Neural progenitor cell (in vitro differentiated cells): ENCODE results near the gene RXRA. TPM values are rescaled to one million over a fixed set of nuclear protein-coding genes. Genes with fewer than 3 reads are reported as not detected.

ENCODE experiments used
- DNase-seq: peaks from one replicate; pipeline ENCODE4 v3.0.0-alpha.2; 2016; ENCODE audit warnings: low spot score
- H2AFZ ChIP-seq: fragments of 200-600 bp; sonication (generic); replicated peaks from 2 replicates; pipeline ENCODE4 v1.6.1; 2016; ENCODE audit warnings: antibody characterized with exemption
- H3F3A ChIP-seq: fragments of 200-600 bp; sonication (generic); 2 replicates; pipeline ENCODE4 v1.6.1; 2016; ENCODE audit warnings: antibody characterized with exemption, low read depth
- H3K27ac ChIP-seq: fragments of 200-600 bp; sonication (generic); 2 replicates; pipeline ENCODE4 v1.5.1; 2016; ENCODE audit warnings: mild to moderate bottlenecking
- H3K27me3 ChIP-seq: fragments of 200-600 bp; sonication (generic); 2 replicates; pipeline ENCODE4 v1.6.1; 2016; ENCODE audit warnings: mild to moderate bottlenecking, moderate library complexity
- H3K36me3 ChIP-seq: fragments of 200-600 bp; sonication (generic); 2 replicates; pipeline ENCODE4 v1.5.1; 2016
- H3K4me1 ChIP-seq: fragments of 200-600 bp; sonication (generic); 2 replicates; pipeline ENCODE4 v1.6.1; 2016; ENCODE audit warnings: mixed run types
- H3K4me2 ChIP-seq: fragments of 200-600 bp; sonication (generic); 2 replicates; pipeline ENCODE4 v1.6.1; 2016
- H3K4me3 ChIP-seq: fragments of 200-600 bp; sonication (generic); 2 replicates; pipeline ENCODE4 v1.5.1; 2016
- H3K79me2 ChIP-seq: fragments of 200-600 bp; sonication (generic); 2 replicates; pipeline ENCODE4 v1.6.1; 2016; ENCODE audit warnings: low read depth
- H3K9ac ChIP-seq: fragments of 200-600 bp; sonication (generic); 2 replicates; pipeline ENCODE4 v1.6.1; 2016
- H3K9me3 ChIP-seq: fragments of 200-600 bp; sonication (generic); 2 replicates; pipeline ENCODE4 v1.5.1; 2016; ENCODE audit warnings: low read depth
- H4K20me1 ChIP-seq: fragments of 200-600 bp; sonication (generic); 2 replicates; pipeline ENCODE4 v1.6.1; 2016; ENCODE audit warnings: low read depth
- H3K27ac Mint-ChIP-seq: 3 replicates; pipeline ENCODE4 v1.8.0; 2021; ENCODE audit warnings: mixed read lengths
- H3K27me3 Mint-ChIP-seq: 2 replicates; pipeline ENCODE4 v1.8.0; 2022; ENCODE audit warnings: low read depth, mild to moderate bottlenecking, inconsistent platforms, moderate library complexity, mixed read lengths; ENCODE audit not compliant: insufficient read depth
- H3K36me3 Mint-ChIP-seq: 3 replicates; pipeline ENCODE4 v1.8.0; 2021; ENCODE audit warnings: mixed read lengths
- H3K4me1 Mint-ChIP-seq: 3 replicates; pipeline ENCODE4 v1.8.0; 2021; ENCODE audit warnings: mixed read lengths
- H3K4me3 Mint-ChIP-seq: 3 replicates; pipeline ENCODE4 v1.8.0; 2021; ENCODE audit warnings: mild to moderate bottlenecking, moderate library complexity, mixed read lengths
- H3K9me3 Mint-ChIP-seq: 3 replicates; pipeline ENCODE4 v1.8.0; 2020; ENCODE audit warnings: mixed read lengths
- EZH2 ChIP-seq: fragments of 200-600 bp; sonication (generic); IDR thresholded peaks from 2 replicates; pipeline ENCODE4 v1.6.1; 2017; ENCODE audit warnings: antibody characterized with exemption, mild to moderate bottlenecking, moderate library complexity
- EZH2phosphoT487 ChIP-seq: fragments of 200-600 bp; sonication (generic); IDR thresholded peaks from 2 replicates; pipeline ENCODE4 v1.6.1; 2017; ENCODE audit warnings: antibody characterized with exemption
- total RNA-seq: library from RNA; depleted of rRNA; stranded (reverse); fragments of >200 nt; gene quantifications from 2 replicates; pipeline ENCODE4 v1.2.3, GENCODE V29; 2015; ENCODE audit warnings: low replicate concordance
- TF ChIP-seq, protein P1 (sequence below): fragments of 200-600 bp; sonication (generic); IDR thresholded peaks from 2 replicates; pipeline ENCODE4 v1.5.1; 2017; ENCODE audit warnings: antibody characterized with exemption, mild to moderate bottlenecking

RXRA gene
- total RNA-seq, 1 donor from 2014 or later, result 11.6 TPM

DNA sequence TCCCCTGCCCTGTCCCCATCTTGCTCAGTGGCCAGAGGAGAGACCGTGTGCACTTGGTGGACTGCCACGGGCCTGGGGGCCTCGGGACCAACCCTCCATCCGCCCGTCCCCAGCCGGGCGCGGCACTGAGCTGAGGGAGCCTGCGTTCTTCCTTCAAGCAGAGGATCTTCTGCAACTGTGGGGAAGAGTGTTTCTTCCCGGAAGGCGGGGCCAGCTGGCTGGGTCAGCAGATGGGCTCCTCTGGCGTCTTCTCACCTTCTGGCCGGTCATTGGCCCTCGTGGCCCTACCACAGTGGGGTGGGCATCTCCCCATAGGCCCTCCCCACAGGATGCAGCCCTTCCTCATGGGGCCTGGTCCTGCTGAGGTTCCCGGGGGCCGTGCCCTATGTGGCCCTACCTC is 17.4 kb downstream of the RXRA start:
- Histone ChIP-seq H4K20me1 (peaks cover 100% of the 10 kb centered on the region), H3K4me3 (no peak overlapping the region), H3K79me2 (peaks cover 99% of the 10 kb centered on the region), H3K36me3 (no peaks in the 10 kb centered on the region), H3K27ac (no peak overlapping the region), H3K9me3 (no peaks in the 10 kb centered on the region), H3K4me1 (peaks cover 11% of the 10 kb centered on the region), H2AFZ (no peak overlapping the region), H3K4me2 (no peak overlapping the region), H3K27me3 (no peaks in the 10 kb centered on the region), H3K9ac (no peak overlapping the region), H3F3A (no peaks in the 10 kb centered on the region)
- H3K9me3 Mint-ChIP-seq, result no peaks in the 10 kb centered on the region
- TF ChIP-seq EZH2phosphoT487 (no peak), EZH2 (no peak)
- TF ChIP-seq, protein P1, sequence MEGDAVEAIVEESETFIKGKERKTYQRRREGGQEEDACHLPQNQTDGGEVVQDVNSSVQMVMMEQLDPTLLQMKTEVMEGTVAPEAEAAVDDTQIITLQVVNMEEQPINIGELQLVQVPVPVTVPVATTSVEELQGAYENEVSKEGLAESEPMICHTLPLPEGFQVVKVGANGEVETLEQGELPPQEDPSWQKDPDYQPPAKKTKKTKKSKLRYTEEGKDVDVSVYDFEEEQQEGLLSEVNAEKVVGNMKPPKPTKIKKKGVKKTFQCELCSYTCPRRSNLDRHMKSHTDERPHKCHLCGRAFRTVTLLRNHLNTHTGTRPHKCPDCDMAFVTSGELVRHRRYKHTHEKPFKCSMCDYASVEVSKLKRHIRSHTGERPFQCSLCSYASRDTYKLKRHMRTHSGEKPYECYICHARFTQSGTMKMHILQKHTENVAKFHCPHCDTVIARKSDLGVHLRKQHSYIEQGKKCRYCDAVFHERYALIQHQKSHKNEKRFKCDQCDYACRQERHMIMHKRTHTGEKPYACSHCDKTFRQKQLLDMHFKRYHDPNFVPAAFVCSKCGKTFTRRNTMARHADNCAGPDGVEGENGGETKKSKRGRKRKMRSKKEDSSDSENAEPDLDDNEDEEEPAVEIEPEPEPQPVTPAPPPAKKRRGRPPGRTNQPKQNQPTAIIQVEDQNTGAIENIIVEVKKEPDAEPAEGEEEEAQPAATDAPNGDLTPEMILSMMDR, result no peak
- H3K27me3 Mint-ChIP-seq, result peaks cover 8% of the 10 kb centered on the region
- no peaks in the 10 kb centered on the region for H3K36me3 Mint-ChIP-seq
- H3K4me3 Mint-ChIP-seq, result no peak overlapping the region
- DNase-seq, result no peak
- H3K27ac Mint-ChIP-seq, result no peak overlapping the region
- H3K4me1 Mint-ChIP-seq, result peaks cover 29% of the 10 kb centered on the region

DNA sequence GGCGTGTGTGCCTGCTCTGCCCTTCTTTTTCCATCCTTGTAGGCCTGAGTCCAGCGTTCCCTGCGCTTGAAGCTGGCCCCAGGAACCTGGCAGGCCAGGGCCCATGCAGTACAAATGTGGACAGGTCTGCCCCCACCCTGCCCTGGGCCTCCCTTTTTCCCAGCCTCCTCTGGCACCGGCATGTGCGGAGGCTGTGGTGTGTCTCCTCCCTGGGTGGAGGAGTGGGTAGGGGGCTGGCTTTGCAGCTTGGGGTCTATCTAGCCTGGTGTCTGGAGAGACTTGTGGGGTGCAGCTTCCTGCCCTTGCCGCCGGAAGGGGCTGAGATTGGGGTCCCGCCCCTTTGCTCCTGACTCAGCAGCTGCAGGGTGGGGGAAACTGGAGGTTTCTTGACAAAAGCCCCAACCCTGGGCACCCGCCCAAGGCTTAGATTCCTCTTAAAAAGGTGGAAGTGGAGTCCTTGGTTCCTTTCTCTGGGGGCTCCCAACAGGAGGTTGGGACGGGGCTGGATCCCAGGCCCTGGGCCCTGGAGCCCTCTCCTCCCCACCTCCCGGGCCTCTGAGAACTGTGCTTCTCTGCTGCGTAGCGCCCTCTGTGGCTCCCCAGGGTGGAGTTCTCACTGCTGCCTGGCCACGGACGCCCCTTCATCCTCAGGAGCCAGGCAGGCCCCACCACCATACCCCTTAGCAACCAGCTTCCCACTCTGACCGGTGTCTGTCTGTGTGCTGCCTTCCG is 18.0 kb downstream of the RXRA start:
- H3K27ac Mint-ChIP-seq, result peak overlapping the region; percentile 91
- DNase-seq, result no peak

DNA sequence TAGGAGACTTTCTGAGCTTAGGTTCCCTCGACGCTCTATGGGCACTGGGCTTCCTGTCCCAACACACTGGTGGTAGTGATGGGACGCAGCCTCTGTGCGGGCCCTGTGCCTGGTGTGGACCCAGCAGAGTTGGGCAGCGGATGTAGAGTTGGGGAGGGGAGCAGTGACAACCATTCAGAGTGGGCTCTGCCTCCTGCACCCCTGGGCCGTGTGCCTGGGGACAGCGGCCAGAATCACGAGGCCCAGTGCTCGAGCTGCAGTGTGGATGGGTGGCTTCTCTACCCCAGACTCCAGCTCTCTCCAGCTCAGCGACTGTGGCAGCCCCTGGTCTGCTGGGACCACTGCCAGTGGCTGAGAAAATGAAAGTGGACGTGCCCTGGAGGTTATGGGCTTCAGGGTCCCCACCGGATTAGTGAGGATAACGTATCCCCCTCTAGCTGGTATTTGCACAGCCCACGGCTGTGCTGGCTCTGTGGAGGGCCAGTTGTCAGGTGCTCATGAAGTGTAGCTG is 18.6 kb downstream of the RXRA start:
- Histone ChIP-seq H3K79me2 (peaks cover 98% of the 10 kb centered on the region), H3F3A (no peaks in the 10 kb centered on the region), H3K9ac (no peak overlapping the region), H3K27ac (no peak overlapping the region), H3K4me2 (no peak overlapping the region), H3K36me3 (no peaks in the 10 kb centered on the region), H3K9me3 (no peaks in the 10 kb centered on the region), H3K4me1 (peaks cover 10% of the 10 kb centered on the region), H3K27me3 (no peaks in the 10 kb centered on the region), H2AFZ (no peak overlapping the region), H4K20me1 (peaks cover 100% of the 10 kb centered on the region), H3K4me3 (no peak overlapping the region)
- peaks cover 8% of the 10 kb centered on the region for H3K27me3 Mint-ChIP-seq
- no peaks in the 10 kb centered on the region for H3K36me3 Mint-ChIP-seq
- H3K4me1 Mint-ChIP-seq, result peaks cover 30% of the 10 kb centered on the region
- no peak overlapping the region for H3K4me3 Mint-ChIP-seq
- H3K27ac Mint-ChIP-seq, result peak overlapping the region; percentile 91
- no peak for DNase-seq
- no peaks in the 10 kb centered on the region for H3K9me3 Mint-ChIP-seq
- TF ChIP-seq EZH2phosphoT487 (no peak), EZH2 (no peak)
- TF ChIP-seq, protein P1, result no peak

More for the DNA sequence above, 18.0 kb downstream of the RXRA start:
- H3K9ac ChIP-seq, result no peak overlapping the region
- no peaks in the 10 kb centered on the region for H3K36me3 Mint-ChIP-seq
- no peaks in the 10 kb centered on the region for H3F3A ChIP-seq
- H3K27me3 ChIP-seq, result no peaks in the 10 kb centered on the region
- H3K9me3 Mint-ChIP-seq, result no peaks in the 10 kb centered on the region
- H3K4me3 ChIP-seq, result no peak overlapping the region
- H3K79me2 ChIP-seq, result peaks cover 98% of the 10 kb centered on the region
- no peak overlapping the region for H2AFZ ChIP-seq
- H4K20me1 ChIP-seq, result peaks cover 100% of the 10 kb centered on the region
- H3K9me3 ChIP-seq, result no peaks in the 10 kb centered on the region
- no peak overlapping the region for H3K4me2 ChIP-seq
- H3K4me1 ChIP-seq, result peaks cover 8% of the 10 kb centered on the region
- H3K4me1 Mint-ChIP-seq, result peaks cover 29% of the 10 kb centered on the region
- no peak overlapping the region for H3K4me3 Mint-ChIP-seq
- no peak overlapping the region for H3K27ac ChIP-seq
- no peaks in the 10 kb centered on the region for H3K36me3 ChIP-seq
- H3K27me3 Mint-ChIP-seq, result peaks cover 8% of the 10 kb centered on the region
- TF ChIP-seq EZH2phosphoT487, result no peak
- TF ChIP-seq, protein P1, result no peak
- no peak for TF ChIP-seq EZH2
